GM19025 (cell line): ENCODE measurements around the gene SNX30.

ENCODE experiments used
- ATAC-seq: cut with Tn5 transposase; IDR thresholded peaks from one replicate; pipeline ENCODE4 v1.9.1; 2021; ENCODE audit warnings: mild to moderate bottlenecking, low read depth, moderate library complexity; ENCODE audit not compliant: unreplicated experiment

Gene SNX30

GRCh38 chr9:112911736-112912135 lies 161.2 kb downstream of the SNX30 start:
- ATAC-seq = no peak

DNA sequence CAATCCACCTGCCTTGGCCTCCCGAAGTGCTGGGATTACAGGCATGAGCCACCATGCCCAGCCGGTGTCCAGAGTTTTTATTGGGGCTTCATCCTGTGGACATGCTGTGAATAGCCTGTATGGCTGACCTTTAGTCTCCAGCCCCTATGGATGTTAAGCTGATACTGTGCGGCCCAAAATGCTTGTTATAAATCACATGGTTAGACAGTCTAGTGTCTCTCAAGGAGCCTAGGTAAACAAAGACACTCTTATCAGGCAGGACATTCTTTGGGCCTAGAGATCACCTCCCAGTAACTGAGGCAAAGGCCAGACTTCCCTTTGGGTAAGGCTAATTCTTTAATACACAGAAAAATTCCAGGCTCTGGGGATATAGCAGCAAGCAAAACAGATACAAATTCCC lies 162.1 kb downstream of the SNX30 start:
- ATAC-seq = no peak

DNA sequence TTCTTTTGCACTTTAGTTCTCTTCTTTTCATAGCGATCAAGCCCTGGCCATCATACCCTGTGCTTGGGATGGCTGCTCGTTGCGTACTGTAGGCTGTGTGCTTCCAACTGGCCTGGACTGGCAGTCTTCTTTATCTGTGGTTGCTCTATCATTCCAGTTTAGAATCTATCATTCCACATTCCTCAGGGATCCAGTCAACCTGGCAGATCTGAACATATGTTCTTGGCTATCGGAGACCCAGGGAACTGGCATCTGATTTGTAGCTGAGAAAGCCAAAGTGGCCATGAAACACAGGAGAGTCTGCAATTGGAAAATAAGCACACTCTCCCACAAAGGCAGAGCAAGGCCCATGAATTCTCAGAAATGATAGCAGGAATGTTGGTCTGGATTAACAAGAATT lies 162.8 kb downstream of the SNX30 start:
- no peak for ATAC-seq

DNA sequence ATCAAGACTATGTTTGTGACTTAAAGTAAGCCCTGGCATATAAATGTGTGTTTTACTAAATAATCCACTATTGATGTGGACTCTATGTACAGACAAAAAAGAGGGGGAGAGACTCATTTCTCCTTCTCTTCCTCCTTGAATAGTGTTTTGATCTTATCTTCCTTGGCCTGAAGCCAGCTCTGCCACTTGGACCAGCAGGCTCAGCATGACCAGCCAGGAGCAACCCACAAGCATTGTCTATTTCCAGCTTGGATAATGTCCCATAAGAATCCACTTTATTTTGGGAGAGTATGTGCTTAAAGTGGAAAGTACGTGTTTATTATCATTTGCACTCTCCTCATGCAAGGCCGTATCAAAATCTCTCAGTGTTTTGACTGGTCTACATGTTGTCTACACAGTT lies 164.0 kb downstream of the SNX30 start:
- no peak for ATAC-seq

GRCh38 chr9:112917047-112917986 lies 166.8 kb downstream of the SNX30 start:
- ATAC-seq = no peak

GRCh38 chr9:112917987-112918362 lies 167.4 kb downstream of the SNX30 start:
- ATAC-seq = no peak

DNA sequence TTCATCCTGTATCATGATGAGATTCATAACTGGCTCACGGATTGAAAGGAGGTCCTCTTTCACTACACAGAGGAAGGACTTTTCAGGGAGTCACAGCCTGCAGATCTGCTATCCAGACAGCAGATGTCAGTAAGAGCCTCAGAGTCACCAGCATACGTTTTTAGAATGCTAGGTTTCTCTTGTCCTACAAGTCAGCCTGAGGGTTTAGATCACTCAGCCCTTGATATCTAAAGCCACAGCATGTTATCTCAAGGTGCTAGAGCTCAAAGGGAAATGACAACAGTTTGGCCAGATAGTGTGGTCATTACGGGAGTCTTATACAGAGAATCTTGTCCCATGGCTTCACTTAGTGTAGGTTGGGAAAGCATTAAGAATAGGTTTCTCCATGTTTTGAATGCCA lies 171.0 kb downstream of the SNX30 start:
- no peak for ATAC-seq
